Testis (tissue), 3 donors: ENCODE results near the gene BABAM2. TPM values are rescaled to one million over a fixed set of nuclear protein-coding genes. Genes with fewer than 3 reads are reported as not detected.
"Not testable (repeated sequence)": the region's sequence is repeated elsewhere in the genome, so short reads cannot be mapped to it uniquely, and the experiment has no call there.

Experiments
- DNase-seq: peaks from one replicate; pipeline ENCODE4 v3.0.0-alpha.2; 2019
- H3K27ac ChIP-seq, 2 donors: fragments of 200-600 bp; sonication (generic); one replicate each; pipeline ENCODE4 v1.5.1; 2019
- H3K27me3 ChIP-seq: fragments of 200-600 bp; sonication (generic); one replicate; pipeline ENCODE4 v1.5.1; 2019
- H3K36me3 ChIP-seq: fragments of 200-600 bp; sonication (generic); one replicate; pipeline ENCODE4 v1.5.1; 2017; ENCODE audit warnings: low read depth; ENCODE audit errors: missing control alignments
- H3K4me1 ChIP-seq: fragments of 200-600 bp; sonication (generic); one replicate; pipeline ENCODE4 v1.5.1; 2019
- H3K4me3 ChIP-seq, 2 donors: fragments of 200-600 bp; sonication (generic); one replicate each; pipeline ENCODE4 v1.5.1; 2017 to 2019
- H3K9me3 ChIP-seq: fragments of 200-600 bp; sonication (generic); one replicate; pipeline ENCODE4 v1.5.1; 2017
- POLR2A ChIP-seq: fragments of 450-650 bp; IDR thresholded peaks from one replicate; pipeline ENCODE4 v1.6.1; 2017; ENCODE audit warnings: antibody characterized with exemption, mild to moderate bottlenecking, moderate library complexity
- WGBS, 2 donors: methylation state at CpG; one replicate each; pipeline ENCODE4 v1.1.5; 2018; 5-methylcytosine and 5-hydroxymethylcytosine counted together
- intact Hi-C: fragments of 100-400 bp; cut with DNase I; formaldehyde crosslinking; loops from one replicate; pipeline ENCODE4 v1.15.1; 2023; ENCODE audit warnings: low total_unique reads
- polyA plus RNA-seq: library from polyadenylated mRNA; stranded (reverse); fragments of 350-450 nt; fragmentation: Illumina TruSeq; extraction: RNeasy Lipid Tissue Mini Kit (QIAGEN cat#74804); gene quantifications from one replicate; pipeline ENCODE4 v1.2.3, GENCODE V29; 2014; ENCODE audit warnings: low read depth, low replicate concordance; ENCODE audit not compliant: insufficient read depth
- total RNA-seq, 2 donors: library from RNA; depleted of rRNA; stranded (reverse); fragments of >200 nt; gene quantifications; one replicate each; pipeline ENCODE4 v1.2.3, GENCODE V29; 2016
- TF ChIP-seq, protein P1 (sequence below), 3 experiments: fragments of 450-650 bp in 2 of 3; fragments of 200-600 bp in 1 of 3; sonication (generic) in 1 of 3; IDR thresholded peaks; one replicate each; pipeline ENCODE4 v1.5.1; 2016 to 2019; ENCODE audit warnings: antibody characterized with exemption in 3 of 3, mild to moderate bottlenecking in 2 of 3, moderate library complexity in 1 of 3

BABAM2 gene
- total and polyA plus RNA-seq, 3 donors from 2014 or later = 49.2 to 70.6 (median 59.1) TPM

DNA sequence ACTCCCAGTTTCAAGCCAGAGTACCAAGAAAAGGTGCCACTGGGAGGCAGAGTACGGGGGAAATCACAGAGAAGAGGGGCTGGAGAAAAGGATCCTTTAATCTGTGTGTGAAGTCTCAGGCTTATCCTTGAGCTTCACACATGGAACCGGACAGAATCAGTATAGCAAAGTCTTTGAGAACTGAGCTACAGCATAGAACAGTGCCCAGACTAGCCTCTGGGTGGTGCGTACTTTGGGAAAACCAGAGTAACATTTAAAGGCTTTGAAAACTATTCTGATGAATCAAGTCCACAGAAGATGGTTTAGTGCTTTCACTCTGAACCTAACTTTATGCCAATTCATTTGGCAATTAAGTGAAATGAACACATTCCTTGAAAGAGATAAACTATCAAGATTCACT, 83.1 kb downstream of the BABAM2 start:
- no peaks in the 10 kb centered on the region for H3K36me3 ChIP-seq
- intact Hi-C loops = no loop called here
- H3K27me3 ChIP-seq = no peaks in the 10 kb centered on the region
- no peak for DNase-seq
- no peak overlapping the region for H3K27ac ChIP-seq
- H3K4me1 ChIP-seq = no peaks in the 10 kb centered on the region
- H3K9me3 ChIP-seq = no peaks in the 10 kb centered on the region
- TF ChIP-seq, protein P1, sequence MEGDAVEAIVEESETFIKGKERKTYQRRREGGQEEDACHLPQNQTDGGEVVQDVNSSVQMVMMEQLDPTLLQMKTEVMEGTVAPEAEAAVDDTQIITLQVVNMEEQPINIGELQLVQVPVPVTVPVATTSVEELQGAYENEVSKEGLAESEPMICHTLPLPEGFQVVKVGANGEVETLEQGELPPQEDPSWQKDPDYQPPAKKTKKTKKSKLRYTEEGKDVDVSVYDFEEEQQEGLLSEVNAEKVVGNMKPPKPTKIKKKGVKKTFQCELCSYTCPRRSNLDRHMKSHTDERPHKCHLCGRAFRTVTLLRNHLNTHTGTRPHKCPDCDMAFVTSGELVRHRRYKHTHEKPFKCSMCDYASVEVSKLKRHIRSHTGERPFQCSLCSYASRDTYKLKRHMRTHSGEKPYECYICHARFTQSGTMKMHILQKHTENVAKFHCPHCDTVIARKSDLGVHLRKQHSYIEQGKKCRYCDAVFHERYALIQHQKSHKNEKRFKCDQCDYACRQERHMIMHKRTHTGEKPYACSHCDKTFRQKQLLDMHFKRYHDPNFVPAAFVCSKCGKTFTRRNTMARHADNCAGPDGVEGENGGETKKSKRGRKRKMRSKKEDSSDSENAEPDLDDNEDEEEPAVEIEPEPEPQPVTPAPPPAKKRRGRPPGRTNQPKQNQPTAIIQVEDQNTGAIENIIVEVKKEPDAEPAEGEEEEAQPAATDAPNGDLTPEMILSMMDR (IDR thresholded peaks at IDR 0.05) = no peak
- no peak for TF ChIP-seq POLR2A
- WGBS, 2 donors = 84 to 91% methylated on average over 3 of the region's 3 CpGs
- no peak overlapping the region for H3K4me3 ChIP-seq

DNA sequence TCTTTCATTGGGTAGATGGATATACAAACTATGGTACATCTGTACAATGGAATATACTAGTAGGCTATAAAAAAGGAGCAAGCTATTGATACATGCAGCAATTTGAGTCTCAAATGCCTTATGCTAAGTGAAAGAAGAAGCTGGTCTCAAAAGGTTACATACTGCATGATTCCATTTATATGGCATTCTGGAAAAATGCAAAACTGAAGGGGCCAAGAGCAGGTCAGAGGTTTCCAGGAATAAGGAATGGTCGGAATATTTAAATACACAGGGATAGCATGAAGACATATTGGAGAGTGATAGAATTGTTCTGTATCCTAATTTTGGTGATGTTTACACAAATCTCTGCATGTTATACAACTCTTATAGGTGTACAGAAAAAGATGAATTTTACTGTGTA, 85.8 kb downstream of the BABAM2 start:
- Histone ChIP-seq H3K27me3 (no peaks in the 10 kb centered on the region), H3K9me3 (no peaks in the 10 kb centered on the region), H3K36me3 (no peaks in the 10 kb centered on the region), H3K4me3 (no peak overlapping the region), H3K27ac (no peak overlapping the region), H3K4me1 (no peaks in the 10 kb centered on the region)
- TF ChIP-seq POLR2A = no peak
- TF ChIP-seq, protein P1 (IDR thresholded peaks at IDR 0.05) = no peak
- intact Hi-C loops = no loop called here
- DNase-seq = no peak
- WGBS, 2 donors = 93 to 97% methylated on average over 1 of the region's 1 CpG

DNA sequence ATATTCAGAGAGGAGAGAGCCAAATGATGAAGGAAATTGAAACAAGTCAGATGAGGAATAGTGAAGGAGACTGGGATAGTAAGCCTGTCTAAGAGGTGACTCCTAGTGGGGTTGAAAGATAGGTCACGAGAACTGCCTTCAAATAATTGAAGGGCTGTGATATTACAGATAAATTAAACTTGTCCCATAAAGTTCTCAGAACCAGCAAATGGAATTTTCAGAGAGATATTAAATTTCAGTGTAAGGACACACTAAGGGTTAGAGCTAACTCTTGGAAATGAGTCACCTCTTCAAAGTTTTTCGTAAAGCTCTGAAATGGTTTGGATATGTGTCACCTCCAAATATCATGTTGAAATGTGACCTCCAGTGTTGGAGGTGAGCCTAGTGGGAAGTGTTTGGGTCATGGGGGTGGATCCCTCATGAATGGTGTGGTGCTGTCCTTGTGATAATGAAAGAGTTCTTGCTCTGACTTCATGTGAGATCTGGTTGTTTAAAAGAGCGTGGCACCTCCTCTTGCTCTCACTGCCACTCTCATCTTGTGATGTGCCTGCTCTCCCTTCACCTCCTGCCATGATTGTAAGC, 87.3 kb downstream of the BABAM2 start:
- no peak for TF ChIP-seq POLR2A
- TF ChIP-seq, protein P1 (IDR thresholded peaks at IDR 0.05) = no peak
- 90 to 92% methylated on average over 3 of the region's 3 CpGs for WGBS, 2 donors
- H3K4me3 ChIP-seq = no peak overlapping the region
- no peaks in the 10 kb centered on the region for H3K27me3 ChIP-seq
- H3K27ac ChIP-seq = no peak overlapping the region
- H3K9me3 ChIP-seq = no peaks in the 10 kb centered on the region
- no peak for DNase-seq
- intact Hi-C loops = no loop called here
- no peaks in the 10 kb centered on the region for H3K36me3 ChIP-seq
- H3K4me1 ChIP-seq = no peaks in the 10 kb centered on the region

DNA sequence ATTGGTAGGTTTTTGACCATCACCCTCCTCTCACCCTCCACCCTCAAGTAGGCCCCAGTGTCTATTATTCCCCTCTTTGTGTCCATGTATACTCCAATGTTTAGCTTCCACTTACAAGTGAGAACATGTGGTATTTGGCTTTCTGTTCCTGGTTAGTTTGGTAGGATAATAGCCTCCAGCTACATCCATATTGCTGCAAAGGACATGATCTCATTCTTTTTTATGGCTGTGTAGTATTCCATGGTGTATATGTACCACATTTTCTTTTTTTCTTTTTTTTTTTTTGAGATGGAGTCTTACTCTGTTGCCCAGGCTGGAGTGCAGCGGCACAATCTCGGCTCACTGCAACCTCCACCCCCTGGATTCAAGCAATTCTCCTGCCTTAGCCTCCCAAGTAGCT, 88.2 kb downstream of the BABAM2 start:
- WGBS, 2 donors = 85 to 100% methylated on average over 2 of the region's 2 CpGs

DNA sequence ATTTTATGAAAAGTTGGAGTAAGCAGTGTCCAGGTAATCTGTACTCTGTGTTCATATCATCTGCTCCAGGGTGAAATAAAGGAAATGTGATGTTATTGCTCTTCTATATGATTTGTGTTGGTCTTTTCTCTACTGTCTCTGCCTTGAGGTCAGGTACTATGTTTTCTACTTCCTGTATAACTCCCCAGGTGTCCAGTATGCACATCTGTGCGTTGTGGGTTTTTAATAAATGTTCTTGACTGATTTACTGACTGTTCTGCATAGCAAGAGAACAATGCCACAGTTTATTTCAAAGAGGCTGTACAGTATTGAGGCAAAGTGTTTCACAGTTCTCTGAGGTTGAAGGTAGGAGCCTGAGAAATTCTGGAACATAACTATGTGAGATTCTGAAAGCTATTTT, 89.7 kb downstream of the BABAM2 start:
- Histone ChIP-seq H3K27me3 (no peaks in the 10 kb centered on the region), H3K36me3 (no peaks in the 10 kb centered on the region), H3K4me1 (no peaks in the 10 kb centered on the region), H3K9me3 (no peaks in the 10 kb centered on the region), H3K4me3 (no peak overlapping the region), H3K27ac (no peak overlapping the region)
- TF ChIP-seq, protein P1 (IDR thresholded peaks at IDR 0.05) = no peak
- no peak for TF ChIP-seq POLR2A
- intact Hi-C loops = no loop called here
- WGBS, 2 donors = 67% methylated on average over 1 of the region's 1 CpG
- no peak for DNase-seq

More for the DNA sequence above, 88.2 kb downstream of the BABAM2 start:
- H3K4me1 ChIP-seq, DNase-seq, H3K27ac ChIP-seq, H3K36me3 ChIP-seq, H3K9me3 ChIP-seq, intact Hi-C loops, H3K27me3 ChIP-seq, H3K4me3 ChIP-seq: not testable (repeated sequence)
